GM12878 (cell line): Measurements from ENCODE around the gene GRM5. TPM values are rescaled to one million over a fixed set of nuclear protein-coding genes. Genes with fewer than 3 reads are reported as not detected.

Experiments
- CBFB ChIP-seq: IDR thresholded peaks from 2 replicates; pipeline ENCODE4 v1.6.1; 2016; ENCODE audit warnings: antibody characterized with exemption, low read depth
- E4F1 ChIP-seq: fragments of 450-650 bp; IDR thresholded peaks from 2 replicates; pipeline ENCODE4 v1.6.1; 2018; ENCODE audit warnings: borderline replicate concordance, mild to moderate bottlenecking; ENCODE audit not compliant: partially characterized antibody
- GATAD2B ChIP-seq: fragments of 450-650 bp; conservative IDR thresholded peaks from 2 replicates; pipeline ENCODE4 v1.6.1; 2017; ENCODE audit warnings: low read depth, mild to moderate bottlenecking, moderate library complexity
- LARP7 ChIP-seq: fragments of 450-650 bp; IDR thresholded peaks from 2 replicates; pipeline ENCODE4 v1.6.1; 2017; ENCODE audit warnings: mild to moderate bottlenecking
- MEF2B ChIP-seq: fragments of 450-650 bp; IDR thresholded peaks from 2 replicates; pipeline ENCODE4 v1.6.1; 2018; ENCODE audit warnings: mild to moderate bottlenecking, moderate library complexity; ENCODE audit not compliant: partially characterized antibody, poor library complexity, severe bottlenecking
- NFXL1 ChIP-seq: fragments of 450-650 bp; IDR thresholded peaks from 2 replicates; pipeline ENCODE4 v1.6.1; 2017; ENCODE audit warnings: antibody characterized with exemption, mild to moderate bottlenecking, borderline replicate concordance
- NR2F1 ChIP-seq: fragments of 450-650 bp; conservative IDR thresholded peaks from 2 replicates; pipeline ENCODE4 v1.6.1; 2017; ENCODE audit warnings: mild to moderate bottlenecking
- RAD51 ChIP-seq: fragments of 450-650 bp; IDR thresholded peaks from 2 replicates; pipeline ENCODE4 v1.6.1; 2016; ENCODE audit warnings: moderate library complexity, mild to moderate bottlenecking, inconsistent platforms
- RCOR1 ChIP-seq: conservative IDR thresholded peaks from 2 replicates; pipeline ENCODE4 v1.6.1; 2012; ENCODE audit warnings: low read depth, low read length, improper control_type of control experiment
- SMAD1 ChIP-seq: fragments of 450-650 bp; IDR thresholded peaks from 2 replicates; pipeline ENCODE4 v1.6.1; 2018; ENCODE audit warnings: mild to moderate bottlenecking, low read depth; ENCODE audit not compliant: partially characterized antibody
- SPI1 ChIP-seq: IDR thresholded peaks from 2 replicates; pipeline ENCODE4 v1.6.1; 2011; ENCODE audit warnings: low read depth, mild to moderate bottlenecking, low read length, moderate library complexity, borderline replicate concordance; ENCODE audit not compliant: insufficient read depth
- SREBF1 ChIP-seq: IDR thresholded peaks from 2 replicates; pipeline ENCODE4 v1.6.1; 2012; ENCODE audit warnings: mild to moderate bottlenecking, low read length
- SUZ12 ChIP-seq: fragments of 200-600 bp; sonication (generic); IDR thresholded peaks from one replicate; pipeline ENCODE4 v1.6.1; 2018; ENCODE audit warnings: antibody characterized with exemption, mild to moderate bottlenecking; ENCODE audit not compliant: unreplicated experiment
- ZNF217 ChIP-seq: fragments of 450-650 bp; IDR thresholded peaks from 2 replicates; pipeline ENCODE4 v1.6.1; 2017; ENCODE audit warnings: antibody characterized with exemption, mild to moderate bottlenecking
- ZNF687 ChIP-seq: fragments of 450-650 bp; IDR thresholded peaks from 2 replicates; pipeline ENCODE4 v1.6.1; 2017; ENCODE audit warnings: mild to moderate bottlenecking, moderate library complexity
- polyA plus RNA-seq, 11 experiments: library from polyadenylated mRNA; depleted of rRNA in 4 of 11; unstranded in 6 of 11; stranded (reverse) in 5 of 11; fragments of >200 nt; fragmentation: Nextera tagmentation in 4 of 11; fragmentation: Illumina TruSeq in 1 of 11; extraction: Ambion mirVana in 4 of 11; extraction: Trizol in 1 of 11; gene quantifications; 1 replicate in 1 of 11; 2 replicates in 10 of 11; pipeline versions ENCODE4 v1.2.1 to v1.2.3, GENCODE V29; 2011 to 2016; ENCODE audit warnings: inconsistent platforms in 2 of 11, missing spikeins in 2 of 11, low read depth in 1 of 11
- total RNA-seq, 4 experiments: library from RNA; depleted of rRNA in 3 of 4; stranded (reverse); fragments of >200 nt in 3 of 4; fragmentation: Illumina TruSeq in 1 of 4; extraction: Trizol in 1 of 4; gene quantifications; 2 replicates each; pipeline versions ENCODE4 v1.2.1 to v1.2.3, GENCODE V29; 2013 to 2021
- TF ChIP-seq, protein P1 (sequence below): IDR thresholded peaks from 2 replicates; pipeline ENCODE4 v1.6.1; 2011; ENCODE audit warnings: low read depth, mild to moderate bottlenecking, low read length, moderate library complexity, borderline replicate concordance; ENCODE audit errors: extremely low read depth
- TF ChIP-seq, protein P2 (sequence below): fragments of 450-650 bp; formaldehyde crosslinking; IDR thresholded peaks from 2 replicates; pipeline ENCODE4 v1.4.0; 2020; ENCODE audit warnings: mild to moderate bottlenecking, moderate library complexity

Gene GRM5
- total and polyA plus RNA-seq, 10 of the 15 experiments (the other 5 are each of a cell fraction or from before 2014, with no cell fraction given), result not detected

GRCh38 chr11:88813233-88813915, 252.4 kb downstream of the GRM5 start (continued):
- TF ChIP-seq, protein P1, sequence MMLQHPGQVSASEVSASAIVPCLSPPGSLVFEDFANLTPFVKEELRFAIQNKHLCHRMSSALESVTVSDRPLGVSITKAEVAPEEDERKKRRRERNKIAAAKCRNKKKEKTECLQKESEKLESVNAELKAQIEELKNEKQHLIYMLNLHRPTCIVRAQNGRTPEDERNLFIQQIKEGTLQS, result no peak
- TF ChIP-seq NR2F1 (no peak), SPI1 (no peak), LARP7 (no peak), SREBF1 (no peak), ZNF687 (no peak), SUZ12 (no peak), MEF2B (peak; percentile 38), GATAD2B (peak; percentile 45; the same call in 1 of the 2 replicates), RCOR1 (no peak), RAD51 (0 out of 2 replicates have a peak, but pooled peaks have one; percentile 11), ZNF217 (0 out of 2 replicates have a peak, but pooled peaks have one; percentile 50), SMAD1 (no peak), E4F1 (no peak), CBFB (no peak), NFXL1 (no peak)
- TF ChIP-seq, protein P2, sequence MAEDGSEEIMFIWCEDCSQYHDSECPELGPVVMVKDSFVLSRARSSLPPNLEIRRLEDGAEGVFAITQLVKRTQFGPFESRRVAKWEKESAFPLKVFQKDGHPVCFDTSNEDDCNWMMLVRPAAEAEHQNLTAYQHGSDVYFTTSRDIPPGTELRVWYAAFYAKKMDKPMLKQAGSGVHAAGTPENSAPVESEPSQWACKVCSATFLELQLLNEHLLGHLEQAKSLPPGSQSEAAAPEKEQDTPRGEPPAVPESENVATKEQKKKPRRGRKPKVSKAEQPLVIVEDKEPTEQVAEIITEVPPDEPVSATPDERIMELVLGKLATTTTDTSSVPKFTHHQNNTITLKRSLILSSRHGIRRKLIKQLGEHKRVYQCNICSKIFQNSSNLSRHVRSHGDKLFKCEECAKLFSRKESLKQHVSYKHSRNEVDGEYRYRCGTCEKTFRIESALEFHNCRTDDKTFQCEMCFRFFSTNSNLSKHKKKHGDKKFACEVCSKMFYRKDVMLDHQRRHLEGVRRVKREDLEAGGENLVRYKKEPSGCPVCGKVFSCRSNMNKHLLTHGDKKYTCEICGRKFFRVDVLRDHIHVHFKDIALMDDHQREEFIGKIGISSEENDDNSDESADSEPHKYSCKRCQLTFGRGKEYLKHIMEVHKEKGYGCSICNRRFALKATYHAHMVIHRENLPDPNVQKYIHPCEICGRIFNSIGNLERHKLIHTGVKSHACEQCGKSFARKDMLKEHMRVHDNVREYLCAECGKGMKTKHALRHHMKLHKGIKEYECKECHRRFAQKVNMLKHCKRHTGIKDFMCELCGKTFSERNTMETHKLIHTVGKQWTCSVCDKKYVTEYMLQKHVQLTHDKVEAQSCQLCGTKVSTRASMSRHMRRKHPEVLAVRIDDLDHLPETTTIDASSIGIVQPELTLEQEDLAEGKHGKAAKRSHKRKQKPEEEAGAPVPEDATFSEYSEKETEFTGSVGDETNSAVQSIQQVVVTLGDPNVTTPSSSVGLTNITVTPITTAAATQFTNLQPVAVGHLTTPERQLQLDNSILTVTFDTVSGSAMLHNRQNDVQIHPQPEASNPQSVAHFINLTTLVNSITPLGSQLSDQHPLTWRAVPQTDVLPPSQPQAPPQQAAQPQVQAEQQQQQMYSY (CRISPR knock-in tag), result no peak
